PC-9 (cell line): ENCODE data around the gene CSNK1E. TPM values are rescaled to one million over a fixed set of nuclear protein-coding genes. Genes with fewer than 3 reads are reported as not detected.

Source experiments
- BruUV-seq: library from RNA; stranded (reverse); fragments of 400-500 nt; replicated peaks from 2 replicates; lab custom pipeline; 2021; lab: Mats Ljungman, UMichigan
- CTCF ChIA-PET: fragments of 300-600 bp; sonication (Branson Sonifier 250); formaldehyde crosslinking; loops from one replicate; lab custom pipeline; 2022; ENCODE audit warnings: antibody characterized with exemption; lab: Charles Lee
- POLR2A ChIA-PET: fragments of 300-600 bp; sonication (Branson Sonifier 250); formaldehyde crosslinking; loops from one replicate; lab custom pipeline; 2022; ENCODE audit warnings: antibody characterized with exemption; ENCODE audit not compliant: unreplicated experiment; lab: Charles Lee
- DNase-seq, 2 experiments: peaks; one replicate each; pipeline versions ENCODE4 v3.0.0 to v3.0.0-alpha.2; 2015 to 2022; ENCODE audit warnings: mixed read lengths in 1 of 2
- H2AFZ ChIP-seq: fragments of 200-600 bp; sonication (generic); 2 replicates; pipeline ENCODE4 v1.8.1; 2017; ENCODE audit warnings: antibody characterized with exemption
- H3F3A ChIP-seq: fragments of 200-600 bp; sonication (generic); 2 replicates; pipeline ENCODE4 v1.8.1; 2017; ENCODE audit warnings: antibody characterized with exemption, mild to moderate bottlenecking, low read depth; ENCODE audit not compliant: insufficient read depth
- H3K27ac ChIP-seq: fragments of 200-600 bp; sonication (generic); 2 replicates; pipeline ENCODE4 v1.6.1; 2016; ENCODE audit warnings: mixed run types
- H3K27me3 ChIP-seq: fragments of 200-600 bp; sonication (generic); 2 replicates; pipeline ENCODE4 v1.6.1; 2016; ENCODE audit warnings: low read depth, mixed run types; ENCODE audit not compliant: insufficient read depth
- H3K36me3 ChIP-seq: fragments of 200-600 bp; sonication (generic); 2 replicates; pipeline ENCODE4 v1.6.1; 2016; ENCODE audit warnings: low read depth, mixed run types
- H3K4me1 ChIP-seq: fragments of 200-600 bp; sonication (generic); replicated peaks from 2 replicates; pipeline ENCODE4 v1.6.1; 2016; ENCODE audit warnings: mixed run types; ENCODE audit not compliant: insufficient read depth
- H3K4me2 ChIP-seq: fragments of 200-600 bp; sonication (generic); 2 replicates; pipeline ENCODE4 v1.6.1; 2017; ENCODE audit warnings: mixed run types
- H3K4me3 ChIP-seq: fragments of 200-600 bp; sonication (generic); 2 replicates; pipeline ENCODE4 v1.6.1; 2016; ENCODE audit warnings: mixed run types
- H3K79me2 ChIP-seq: fragments of 200-600 bp; sonication (generic); 2 replicates; pipeline ENCODE4 v1.6.1; 2017; ENCODE audit warnings: low read depth, mixed run types
- H3K9me2 ChIP-seq: fragments of 200-600 bp; sonication (generic); 2 replicates; pipeline ENCODE4 v1.8.1; 2017; ENCODE audit warnings: mild to moderate bottlenecking; ENCODE audit not compliant: insufficient read depth
- H3K9me3 ChIP-seq: fragments of 200-600 bp; sonication (generic); 2 replicates; pipeline ENCODE4 v1.8.1; 2016; ENCODE audit warnings: low read depth; ENCODE audit not compliant: insufficient read depth
- H4K20me1 ChIP-seq: fragments of 200-600 bp; sonication (generic); 2 replicates; pipeline ENCODE4 v1.8.1; 2017; ENCODE audit not compliant: insufficient read depth
- EZH2 ChIP-seq: fragments of 200-600 bp; sonication (generic); IDR thresholded peaks from 2 replicates; pipeline ENCODE4 v1.8.0; 2017; ENCODE audit warnings: antibody characterized with exemption, low read depth
- intact Hi-C: fragments of 100-400 bp; cut with micrococcal nuclease; formaldehyde crosslinking; loops from one replicate; pipeline ENCODE4 v1.10.0; 2022; ENCODE audit not compliant: unreplicated experiment
- total RNA-seq: library from RNA; stranded (reverse); gene quantifications from 2 replicates; pipeline ENCODE4 v1.2.3, GENCODE V29; 2021
- TF ChIP-seq, protein P1 (sequence below): fragments of 200-600 bp; sonication (generic); conservative IDR thresholded peaks from 2 replicates; pipeline ENCODE4 v1.6.1; 2017; ENCODE audit warnings: mixed run types, antibody characterized with exemption, mild to moderate bottlenecking, moderate library complexity

Gene CSNK1E
- total RNA-seq, 1 experiment from 2014 or later = 348 TPM

DNA sequence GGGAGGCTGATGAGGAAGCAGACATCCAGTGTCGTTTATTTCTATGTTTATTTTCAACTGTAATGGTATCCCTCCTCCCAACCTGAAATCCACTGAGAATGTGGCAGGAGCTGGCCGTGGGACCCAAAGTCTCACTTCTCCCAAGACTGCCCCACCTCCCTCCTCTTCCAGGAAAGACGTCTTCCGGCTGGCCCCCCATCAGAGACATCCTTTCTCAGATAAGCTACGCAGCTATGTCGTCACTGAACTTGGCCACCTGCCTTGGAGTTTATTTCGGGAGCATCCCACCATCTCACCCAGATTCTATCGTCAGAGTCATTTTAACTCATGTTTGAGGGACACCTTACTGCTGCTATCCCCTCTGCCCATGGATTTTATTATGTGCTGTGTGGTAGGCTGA is 58.3 kb downstream of the CSNK1E start:
- Histone ChIP-seq H3K79me2 (peaks cover 100% of the 10 kb centered on the region), H3K27me3 (no peaks in the 10 kb centered on the region), H2AFZ (no peak overlapping the region), H3K9me3 (no peaks in the 10 kb centered on the region), H3K36me3 (0 out of 2 replicates have a peak, but pooled peaks cover 5% of the 10 kb centered on the region), H4K20me1 (peaks cover 84% of the 10 kb centered on the region), H3F3A (peaks cover 20% of the 10 kb centered on the region; the same call in 1 of the 2 replicates), H3K4me3 (no peak overlapping the region), H3K27ac (no peak overlapping the region), H3K4me1 (no peaks in the 10 kb centered on the region), H3K4me2 (no peak overlapping the region), H3K9me2 (no peaks in the 10 kb centered on the region)
- CTCF ChIA-PET = interaction anchor here (0.6 kb wide), 2 partner anchors 47 to 184 kb away, joined by 7 to 10 read pairs; no protein-coding TSS in a partner anchor
- DNase-seq = no peak
- BruUV-seq = no TSS peak
- POLR2A ChIA-PET = no interaction called here
- intact Hi-C loops = no loop called here
- no peak for TF ChIP-seq EZH2
- TF ChIP-seq, protein P1, sequence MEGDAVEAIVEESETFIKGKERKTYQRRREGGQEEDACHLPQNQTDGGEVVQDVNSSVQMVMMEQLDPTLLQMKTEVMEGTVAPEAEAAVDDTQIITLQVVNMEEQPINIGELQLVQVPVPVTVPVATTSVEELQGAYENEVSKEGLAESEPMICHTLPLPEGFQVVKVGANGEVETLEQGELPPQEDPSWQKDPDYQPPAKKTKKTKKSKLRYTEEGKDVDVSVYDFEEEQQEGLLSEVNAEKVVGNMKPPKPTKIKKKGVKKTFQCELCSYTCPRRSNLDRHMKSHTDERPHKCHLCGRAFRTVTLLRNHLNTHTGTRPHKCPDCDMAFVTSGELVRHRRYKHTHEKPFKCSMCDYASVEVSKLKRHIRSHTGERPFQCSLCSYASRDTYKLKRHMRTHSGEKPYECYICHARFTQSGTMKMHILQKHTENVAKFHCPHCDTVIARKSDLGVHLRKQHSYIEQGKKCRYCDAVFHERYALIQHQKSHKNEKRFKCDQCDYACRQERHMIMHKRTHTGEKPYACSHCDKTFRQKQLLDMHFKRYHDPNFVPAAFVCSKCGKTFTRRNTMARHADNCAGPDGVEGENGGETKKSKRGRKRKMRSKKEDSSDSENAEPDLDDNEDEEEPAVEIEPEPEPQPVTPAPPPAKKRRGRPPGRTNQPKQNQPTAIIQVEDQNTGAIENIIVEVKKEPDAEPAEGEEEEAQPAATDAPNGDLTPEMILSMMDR = no peak

- Histone ChIP-seq H4K20me1 (peaks cover 83% of the 10 kb centered on the region), H3K36me3 (0 out of 2 replicates have a peak, but pooled peaks cover 5% of the 10 kb centered on the region), H3K27ac (peak overlapping the region; percentile 10; the same call in 1 of the 2 replicates)
Measured at GRCh38 chr22:38257650-38258250, 59.5 kb downstream of the CSNK1E start.

GRCh38 chr22:38257181-38257580 is 60.1 kb downstream of the CSNK1E start:
- H2AFZ ChIP-seq = no peak overlapping the region
- H3K36me3 ChIP-seq = 0 out of 2 replicates have a peak, but pooled peaks cover 10% of the 10 kb centered on the region
- H3K4me1 ChIP-seq = no peaks in the 10 kb centered on the region
- no peaks in the 10 kb centered on the region for H3K9me3 ChIP-seq
- CTCF ChIA-PET = no interaction called here
- no peaks in the 10 kb centered on the region for H3K27me3 ChIP-seq
- no peaks in the 10 kb centered on the region for H3K9me2 ChIP-seq
- H3K4me2 ChIP-seq = no peak overlapping the region
- intact Hi-C loops = no loop called here
- H3K79me2 ChIP-seq = peaks cover 99% of the 10 kb centered on the region
- no peak overlapping the region for H3K27ac ChIP-seq
- no peak overlapping the region for H3K4me3 ChIP-seq
- H3F3A ChIP-seq = peaks cover 16% of the 10 kb centered on the region; the same call in 1 of the 2 replicates
- TF ChIP-seq EZH2 = no peak
- TF ChIP-seq, protein P1 = no peak
- BruUV-seq = no TSS peak
- POLR2A ChIA-PET = interaction anchor here (0.6 kb wide), 1 partner anchor 55 kb away, joined by 3 read pairs; no protein-coding TSS in a partner anchor
- peaks cover 83% of the 10 kb centered on the region for H4K20me1 ChIP-seq
- DNase-seq = no peak

More at GRCh38 chr22:38257650-38258250, 59.5 kb downstream of the CSNK1E start:
- POLR2A ChIA-PET = interaction anchor here (0.6 kb wide), 1 partner anchor 55 kb away, joined by 3 read pairs; no protein-coding TSS in a partner anchor
- Histone ChIP-seq H3K27me3 (no peaks in the 10 kb centered on the region), H2AFZ (no peak overlapping the region), H3F3A (peaks cover 16% of the 10 kb centered on the region; the same call in 1 of the 2 replicates), H3K79me2 (peaks cover 99% of the 10 kb centered on the region), H3K4me2 (no peak overlapping the region), H3K9me2 (no peaks in the 10 kb centered on the region), H3K4me1 (no peaks in the 10 kb centered on the region), H3K9me3 (no peaks in the 10 kb centered on the region), H3K4me3 (no peak overlapping the region)
- intact Hi-C loops = no loop called here
- DNase-seq = no peak
- TF ChIP-seq, protein P1 = no peak
- TF ChIP-seq EZH2 = no peak
- BruUV-seq = no TSS peak
- CTCF ChIA-PET = no interaction called here
